ENCODE results near the gene TAF15.

The TAF15 gene

DNA sequence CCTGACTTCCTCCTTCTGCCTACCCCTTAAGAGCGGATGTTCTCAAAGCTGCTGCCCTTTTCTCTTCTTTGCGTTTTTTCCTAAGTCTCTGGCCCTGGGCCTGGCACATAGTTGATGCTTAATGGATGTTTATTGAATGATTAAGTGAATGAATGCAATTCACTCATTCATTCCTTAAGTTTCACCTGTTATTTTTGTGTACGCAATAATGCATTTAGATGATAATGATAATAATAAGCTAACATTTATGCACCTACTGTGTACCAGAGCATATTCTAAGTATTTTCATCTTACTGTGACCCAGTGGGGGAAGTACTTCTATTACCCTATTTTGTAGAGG is 66.5 kb downstream of the TAF15 start:
- no peak overlapping the region for H3K4me3 ChIP-seq (ENCODE audit: low read depth, low read length)
- in situ Hi-C loops (cut with HindIII; ENCODE audit: low sequenced_read_pairs) = no loop called here

GRCh38 chr17:35876534-35876933 is 67.2 kb downstream of the TAF15 start:
- no peak overlapping the region for H3K4me3 ChIP-seq (ENCODE audit: low read depth, low read length)

More for the DNA sequence above, 66.5 kb downstream of the TAF15 start:
- TF ChIP-seq CTCF (IDR thresholded peaks at IDR 0.05; ENCODE audit: low read depth, low read length) = no peak
- no peak for DNase-seq (ENCODE audit: low read depth, low spot score)

GRCh38 chr17:35877345-35878029 is 68.2 kb downstream of the TAF15 start:
- in situ Hi-C loops (cut with HindIII; ENCODE audit: low sequenced_read_pairs) = no loop called here
- H3K4me3 ChIP-seq (ENCODE audit: low read depth, low read length) = no peak overlapping the region
- no peak for DNase-seq (ENCODE audit: low read depth, low spot score)
- no peak for TF ChIP-seq CTCF (IDR thresholded peaks at IDR 0.05; ENCODE audit: low read depth, low read length)

More at GRCh38 chr17:35876534-35876933, 67.2 kb downstream of the TAF15 start:
- TF ChIP-seq CTCF (IDR thresholded peaks at IDR 0.05; ENCODE audit: low read depth, low read length) = no peak
- in situ Hi-C loops (cut with HindIII; ENCODE audit: low sequenced_read_pairs) = no loop called here
- no peak for DNase-seq (ENCODE audit: low read depth, low spot score)

- TF ChIP-seq CTCF (IDR thresholded peaks at IDR 0.05; ENCODE audit: low read depth, low read length) = no peak
- DNase-seq (ENCODE audit: low read depth, low spot score) = no peak
- H3K4me3 ChIP-seq (ENCODE audit: low read depth, low read length) = no peak overlapping the region
- in situ Hi-C loops (cut with HindIII; ENCODE audit: low sequenced_read_pairs) = no loop called here
These were observed 69.1 kb downstream of the TAF15 start for GRCh38 chr17:35878361-35878760.

DNA sequence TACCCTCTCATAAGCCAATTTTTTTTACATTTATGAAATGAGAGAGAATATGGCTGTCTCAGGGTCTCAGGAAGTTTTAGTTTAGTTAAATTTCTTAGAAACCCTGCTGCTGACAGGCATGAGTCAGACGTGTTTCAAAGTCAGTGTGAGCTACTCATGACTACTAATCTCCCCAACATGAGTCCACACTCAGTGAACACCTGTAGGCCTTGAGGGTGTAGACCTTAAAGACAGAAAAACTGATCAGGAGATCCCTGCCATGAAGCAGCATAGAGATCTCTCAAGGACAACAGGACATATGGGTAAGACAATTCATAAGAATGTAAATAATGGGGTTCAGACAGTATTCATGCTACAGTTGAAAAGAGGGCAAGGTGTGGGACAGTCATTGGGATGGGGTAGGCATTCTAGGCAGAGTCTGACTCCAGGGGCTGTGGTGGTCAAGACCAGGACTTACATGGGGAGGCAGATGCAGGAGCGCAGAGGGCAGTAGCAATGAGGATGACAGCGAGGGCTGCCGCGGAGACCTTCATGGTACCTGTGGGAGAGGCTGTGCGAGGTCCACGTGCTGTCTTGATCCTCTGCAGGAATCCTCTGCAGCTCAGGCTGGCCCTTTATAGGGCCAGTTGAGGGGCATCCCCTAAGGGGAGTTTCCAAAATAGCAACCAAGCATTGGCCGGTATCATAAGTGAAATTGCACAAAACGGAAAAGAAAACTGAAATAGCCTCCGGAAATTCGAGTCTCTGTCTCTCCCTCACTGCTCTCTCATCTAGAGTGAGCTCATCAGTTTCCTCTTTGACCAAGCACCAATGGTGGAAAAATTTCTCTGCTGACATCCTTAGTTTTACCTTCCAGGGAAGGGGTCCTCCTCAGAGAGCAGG is 70.7 kb downstream of the TAF15 start, which contains the start of gene CCL5:
TSS of gene CCL5 (minus strand) at position 588 of the 882 bp plus-strand sequence.
- in situ Hi-C loops (cut with HindIII; ENCODE audit: low sequenced_read_pairs) = no loop called here
- TF ChIP-seq CTCF (IDR thresholded peaks at IDR 0.05; ENCODE audit: low read depth, low read length) = no peak
- H3K4me3 ChIP-seq (ENCODE audit: low read depth, low read length) = no peak within 1 kb of the TSS
- DNase-seq (ENCODE audit: low read depth, low spot score) = no peak

DNA sequence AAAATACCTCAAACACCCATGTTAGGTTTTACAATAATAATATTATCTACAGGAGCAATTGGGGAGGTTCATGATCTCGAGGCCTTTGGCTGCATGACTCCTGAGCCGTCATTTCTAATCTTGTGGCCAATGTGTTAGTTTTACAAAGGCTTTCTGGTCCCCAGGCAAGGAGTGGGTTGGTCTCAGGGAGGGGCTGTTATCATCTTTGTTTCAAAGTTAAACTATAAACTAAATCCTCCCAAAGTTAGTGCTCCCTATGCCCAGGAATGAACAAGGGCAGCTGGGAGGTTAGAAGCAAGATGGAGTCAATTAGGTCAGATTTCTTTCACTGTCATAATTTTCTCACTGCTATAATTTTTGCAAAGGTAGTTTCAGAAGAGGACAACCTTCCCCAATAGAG is 80.0 kb downstream of the TAF15 start:
- no peak for TF ChIP-seq CTCF (IDR thresholded peaks at IDR 0.05; ENCODE audit: low read depth, low read length)
- in situ Hi-C loops (cut with HindIII; ENCODE audit: low sequenced_read_pairs) = no loop called here
- DNase-seq (ENCODE audit: low read depth, low spot score) = no peak
- no peak overlapping the region for H3K4me3 ChIP-seq (ENCODE audit: low read depth, low read length)

All from astrocyte of the spinal cord (primary cell).